OCI-LY1 (cell line): ENCODE results near the gene TMPRSS11B.

Experiments
- H2AFZ ChIP-seq: fragments of 200-600 bp; sonication (generic), shearing (Covaris generic); 2 replicates; pipeline ENCODE4 v1.6.0; 2014; ENCODE audit warnings: antibody characterized with exemption, mild to moderate bottlenecking, low read length
- H3F3A ChIP-seq: fragments of 200-600 bp; sonication (generic), shearing (Covaris generic); 2 replicates; pipeline ENCODE4 v1.6.0; 2014; ENCODE audit warnings: mild to moderate bottlenecking, antibody characterized with exemption, low read length, moderate library complexity; ENCODE audit not compliant: insufficient read depth
- H3K27ac ChIP-seq: fragments of 200-600 bp; sonication (generic); 2 replicates; pipeline ENCODE4 v1.5.1; 2014; ENCODE audit warnings: low read length, mixed run types, mild to moderate bottlenecking, low read depth; ENCODE audit not compliant: poor library complexity, severe bottlenecking
- H3K27me3 ChIP-seq: fragments of 200-600 bp; sonication (generic); 2 replicates; pipeline ENCODE4 v1.6.0; 2014; ENCODE audit warnings: antibody characterized with exemption, mild to moderate bottlenecking, low read length, moderate library complexity; ENCODE audit not compliant: insufficient read depth
- H3K36me3 ChIP-seq: fragments of 200-600 bp; sonication (generic); 2 replicates; pipeline ENCODE4 v1.6.1; 2014; ENCODE audit warnings: mild to moderate bottlenecking, antibody characterized with exemption, low read length, moderate library complexity, mixed read lengths; ENCODE audit not compliant: insufficient read depth
- H3K4me1 ChIP-seq: fragments of 200-600 bp; sonication (generic); 2 replicates; pipeline ENCODE4 v1.5.1; 2014; ENCODE audit warnings: mild to moderate bottlenecking, low read length, moderate library complexity; ENCODE audit not compliant: insufficient read depth, severe bottlenecking
- H3K4me2 ChIP-seq: fragments of 200-600 bp; sonication (generic), shearing (Covaris generic); 2 replicates; pipeline ENCODE4 v1.6.1; 2014; ENCODE audit warnings: low read length
- H3K4me3 ChIP-seq: fragments of 200-600 bp; sonication (generic); 2 replicates; pipeline ENCODE4 v1.5.1; 2014; ENCODE audit warnings: low read length, low read depth, mild to moderate bottlenecking, mixed read lengths; ENCODE audit not compliant: poor library complexity, severe bottlenecking
- H3K79me2 ChIP-seq: fragments of 200-600 bp; shearing (Covaris generic); 2 replicates; pipeline ENCODE4 v1.6.1; 2016; ENCODE audit warnings: mixed run types, low read length, mixed read lengths; ENCODE audit not compliant: insufficient read depth
- H3K9ac ChIP-seq: fragments of 200-600 bp; sonication (generic), shearing (Covaris generic); 2 replicates; pipeline ENCODE4 v1.6.1; 2014; ENCODE audit warnings: mild to moderate bottlenecking, low read length, mixed read lengths
- H3K9me2 ChIP-seq: fragments of 200-600 bp; sonication (generic), shearing (Covaris generic); 2 replicates; pipeline ENCODE4 v1.6.1; 2014; ENCODE audit warnings: low read depth, mild to moderate bottlenecking, low read length, mixed read lengths
- H3K9me3 ChIP-seq: fragments of 200-600 bp; shearing (Covaris generic); 2 replicates; pipeline ENCODE4 v1.6.1; 2014; ENCODE audit warnings: low read length, mixed read lengths
- H4K20me1 ChIP-seq: fragments of 200-600 bp; sonication (generic), shearing (Covaris generic); 2 replicates; pipeline ENCODE4 v1.6.0; 2016; ENCODE audit warnings: mild to moderate bottlenecking, low read length; ENCODE audit not compliant: insufficient read depth
- CTCF ChIP-seq: fragments of 200-600 bp; sonication (generic), shearing (Covaris generic); IDR thresholded peaks from 2 replicates; pipeline ENCODE4 v1.5.1; 2017; ENCODE audit warnings: mild to moderate bottlenecking, antibody characterized with exemption, low read length, moderate library complexity, mixed read lengths
- EZH2 ChIP-seq: fragments of 200-600 bp; sonication (generic), shearing (Covaris generic); IDR thresholded peaks from 2 replicates; pipeline ENCODE4 v1.8.0; 2017; ENCODE audit warnings: borderline replicate concordance, mixed run types, mild to moderate bottlenecking, antibody characterized with exemption, low read length, moderate library complexity, mixed read lengths

TMPRSS11B gene

GRCh38 chr4:68264875-68265565, 19.5 kb upstream of the TMPRSS11B start:
- no peaks in the 10 kb centered on the region for H3K9me3 ChIP-seq
- no peaks in the 10 kb centered on the region for H3K36me3 ChIP-seq
- H3K79me2 ChIP-seq = no peaks in the 10 kb centered on the region
- H3K9ac ChIP-seq = no peak overlapping the region
- no peak overlapping the region for H3K27ac ChIP-seq
- no peaks in the 10 kb centered on the region for H3K4me1 ChIP-seq
- no peak overlapping the region for H2AFZ ChIP-seq
- no peaks in the 10 kb centered on the region for H3K27me3 ChIP-seq
- no peak overlapping the region for H3K4me3 ChIP-seq
- no peak for TF ChIP-seq EZH2
- no peaks in the 10 kb centered on the region for H3F3A ChIP-seq
- H3K4me2 ChIP-seq = no peak overlapping the region
- H4K20me1 ChIP-seq = no peaks in the 10 kb centered on the region
- H3K9me2 ChIP-seq = no peaks in the 10 kb centered on the region

GRCh38 chr4:68259191-68259590, 13.7 kb upstream of the TMPRSS11B start:
- Histone ChIP-seq H4K20me1 (no peaks in the 10 kb centered on the region), H3K36me3 (no peaks in the 10 kb centered on the region), H3K79me2 (no peaks in the 10 kb centered on the region), H3K4me3 (no peak overlapping the region), H3K27me3 (no peaks in the 10 kb centered on the region), H3K9me3 (no peaks in the 10 kb centered on the region), H3K9ac (no peak overlapping the region), H3K4me2 (no peak overlapping the region), H3K27ac (no peak overlapping the region), H3F3A (no peaks in the 10 kb centered on the region), H3K4me1 (no peaks in the 10 kb centered on the region), H2AFZ (no peak overlapping the region), H3K9me2 (no peaks in the 10 kb centered on the region)
- TF ChIP-seq CTCF (no peak), EZH2 (no peak)

GRCh38 chr4:68257719-68258118, 12.2 kb upstream of the TMPRSS11B start:
- no peaks in the 10 kb centered on the region for H3K4me1 ChIP-seq
- no peaks in the 10 kb centered on the region for H3F3A ChIP-seq
- no peak overlapping the region for H3K4me3 ChIP-seq
- H3K9me3 ChIP-seq = no peaks in the 10 kb centered on the region
- no peak overlapping the region for H3K4me2 ChIP-seq
- H4K20me1 ChIP-seq = no peaks in the 10 kb centered on the region
- H3K36me3 ChIP-seq = no peaks in the 10 kb centered on the region
- H3K27ac ChIP-seq = no peak overlapping the region
- no peaks in the 10 kb centered on the region for H3K9me2 ChIP-seq
- H3K9ac ChIP-seq = no peak overlapping the region
- no peak overlapping the region for H2AFZ ChIP-seq
- H3K27me3 ChIP-seq = no peaks in the 10 kb centered on the region
- TF ChIP-seq EZH2 (no peak), CTCF (no peak)
- H3K79me2 ChIP-seq = no peaks in the 10 kb centered on the region

- Histone ChIP-seq H3K4me3 (no peak overlapping the region), H2AFZ (no peak overlapping the region), H3K4me2 (no peak overlapping the region), H3K9ac (no peak overlapping the region), H3K9me2 (no peaks in the 10 kb centered on the region), H3F3A (no peaks in the 10 kb centered on the region), H3K79me2 (no peaks in the 10 kb centered on the region), H3K9me3 (no peaks in the 10 kb centered on the region), H3K36me3 (no peaks in the 10 kb centered on the region), H3K4me1 (no peaks in the 10 kb centered on the region), H3K27me3 (no peaks in the 10 kb centered on the region), H3K27ac (no peak overlapping the region), H4K20me1 (no peaks in the 10 kb centered on the region)
- TF ChIP-seq EZH2 = no peak
- TF ChIP-seq CTCF = no peak
These were observed 10.8 kb upstream of the TMPRSS11B start for GRCh38 chr4:68256284-68256683.
